Fibroblast of lung (primary cell): ENCODE measurements around the gene MTM1. TPM values are rescaled to one million over a fixed set of nuclear protein-coding genes. Genes with fewer than 3 reads are reported as not detected.

Experiments used
- DNase-seq, 2 donors: peaks; one replicate each; pipeline versions ENCODE4 v3.0.0 to v3.0.0-alpha.2; 2010; ENCODE audit warnings: low read depth in 2 of 2
- H2AFZ ChIP-seq: 2 replicates; pipeline ENCODE4 v1.5.1; 2012; ENCODE audit warnings: low read length, control low read depth, inconsistent platforms
- H3K27ac ChIP-seq: 2 replicates; pipeline ENCODE4 v1.5.1; 2011; ENCODE audit warnings: low read length, control low read depth; ENCODE audit not compliant: insufficient read depth
- H3K27me3 ChIP-seq: 2 replicates; pipeline ENCODE4 v1.5.1; 2011; ENCODE audit warnings: mild to moderate bottlenecking, low read length; ENCODE audit not compliant: control insufficient read depth, insufficient read depth
- H3K36me3 ChIP-seq: 2 replicates; pipeline ENCODE4 v1.5.1; 2011; ENCODE audit warnings: low read length; ENCODE audit not compliant: control insufficient read depth, insufficient read depth
- H3K4me1 ChIP-seq: 2 replicates; pipeline ENCODE4 v1.5.1; 2011; ENCODE audit warnings: low read length; ENCODE audit not compliant: control insufficient read depth, insufficient read depth; ENCODE audit errors: extremely low read depth
- H3K4me2 ChIP-seq: 2 replicates; pipeline ENCODE4 v1.5.1; 2011; ENCODE audit warnings: low read length, control low read depth; ENCODE audit not compliant: insufficient read depth; ENCODE audit errors: extremely low read depth
- H3K4me3 ChIP-seq, 4 experiments: fragments of 200-600 bp in 1 of 4; sonication (generic) in 1 of 4; replicated peaks in 1 of 4; 2 replicates each; pipeline ENCODE4 v1.5.1; 2011 to 2016; ENCODE audit warnings: low read length in 4 of 4, low read depth in 3 of 4, mild to moderate bottlenecking in 3 of 4, control low read depth in 2 of 4, inconsistent platforms in 1 of 4, mixed read lengths in 1 of 4; ENCODE audit not compliant: insufficient read depth in 1 of 4; ENCODE audit errors: control extremely low read depth in 1 of 4
- H3K79me2 ChIP-seq: 2 replicates; pipeline ENCODE4 v1.5.1; 2012; ENCODE audit warnings: mild to moderate bottlenecking, low read length, inconsistent platforms; ENCODE audit not compliant: control insufficient read depth, insufficient read depth
- H3K9ac ChIP-seq: 2 replicates; pipeline ENCODE4 v1.5.1; 2011; ENCODE audit warnings: mild to moderate bottlenecking, low read length, control low read depth; ENCODE audit not compliant: insufficient read depth
- H3K9me3 ChIP-seq: 2 replicates; pipeline ENCODE4 v1.5.1; 2012; ENCODE audit warnings: low read depth, low read length; ENCODE audit not compliant: control insufficient read depth, insufficient read depth
- H4K20me1 ChIP-seq: 2 replicates; pipeline ENCODE4 v1.5.1; 2011; ENCODE audit warnings: low read length; ENCODE audit not compliant: control insufficient read depth, insufficient read depth; ENCODE audit errors: extremely low read depth
- EZH2 ChIP-seq: IDR thresholded peaks from 2 replicates; pipeline ENCODE4 v1.5.1; 2012; ENCODE audit warnings: low read length, control low read depth, mild to moderate bottlenecking; ENCODE audit errors: missing control alignments
- polyA plus RNA-seq, 2 donors: library from polyadenylated mRNA; depleted of rRNA in 1 of 2; stranded (reverse) in 1 of 2; unstranded in 1 of 2; fragments of >200 nt; gene quantifications; 2 replicates each; pipeline ENCODE4 v1.2.1, GENCODE V29; 2011 to 2012; ENCODE audit warnings: missing spikeins in 1 of 2
- total RNA-seq: library from RNA; depleted of rRNA; stranded (reverse); fragments of >200 nt; gene quantifications from 2 replicates; pipeline ENCODE4 v1.2.1, GENCODE V29; 2014
- TF ChIP-seq, protein P1 (sequence below), 2 donors: IDR thresholded peaks in 1 of 2; conservative IDR thresholded peaks in 1 of 2; 1 replicate in 1 of 2; 2 replicates in 1 of 2; pipeline ENCODE4 v1.5.1; 2011 to 2012; ENCODE audit warnings: low read length in 2 of 2, control low read depth in 1 of 2, inconsistent platforms in 1 of 2, low read depth in 1 of 2, mild to moderate bottlenecking in 1 of 2

Gene MTM1
- total and polyA plus RNA-seq, 2 donors (not counting 1 experiment from before 2014, with no cell fraction given): 5.0 to 15.2 TPM

DNA sequence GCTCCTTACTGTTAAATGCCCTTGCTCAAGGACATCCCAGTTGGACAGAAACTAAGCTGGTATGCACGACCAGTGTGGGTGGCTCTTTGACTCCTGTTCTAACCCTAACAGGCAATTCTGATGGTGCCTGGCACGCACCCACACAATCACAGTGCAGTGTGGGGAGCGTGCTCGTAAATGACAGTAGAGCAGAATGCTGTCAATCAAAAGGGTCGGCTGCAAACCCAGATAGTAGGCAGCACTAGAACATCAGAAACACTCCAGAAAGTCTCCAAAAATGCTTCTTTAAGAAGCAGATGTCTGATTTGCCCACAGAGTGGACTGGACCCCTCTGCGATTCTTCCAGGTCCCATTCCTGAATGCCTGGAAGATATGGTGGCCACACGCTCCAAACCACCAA is 37.6 kb upstream of the MTM1 start:
- H3K79me2 ChIP-seq: no peaks in the 10 kb centered on the region
- no peaks in the 10 kb centered on the region for H3K27me3 ChIP-seq
- H3K27ac ChIP-seq: no peak overlapping the region
- H4K20me1 ChIP-seq: no peaks in the 10 kb centered on the region
- H2AFZ ChIP-seq: no peak overlapping the region
- no peak overlapping the region for H3K9ac ChIP-seq
- H3K4me2 ChIP-seq: no peak overlapping the region
- no peak for TF ChIP-seq EZH2
- DNase-seq: no peak
- H3K36me3 ChIP-seq: no peaks in the 10 kb centered on the region
- no peaks in the 10 kb centered on the region for H3K9me3 ChIP-seq
- no peak overlapping the region for H3K4me3 ChIP-seq
- H3K4me1 ChIP-seq: no peaks in the 10 kb centered on the region

DNA sequence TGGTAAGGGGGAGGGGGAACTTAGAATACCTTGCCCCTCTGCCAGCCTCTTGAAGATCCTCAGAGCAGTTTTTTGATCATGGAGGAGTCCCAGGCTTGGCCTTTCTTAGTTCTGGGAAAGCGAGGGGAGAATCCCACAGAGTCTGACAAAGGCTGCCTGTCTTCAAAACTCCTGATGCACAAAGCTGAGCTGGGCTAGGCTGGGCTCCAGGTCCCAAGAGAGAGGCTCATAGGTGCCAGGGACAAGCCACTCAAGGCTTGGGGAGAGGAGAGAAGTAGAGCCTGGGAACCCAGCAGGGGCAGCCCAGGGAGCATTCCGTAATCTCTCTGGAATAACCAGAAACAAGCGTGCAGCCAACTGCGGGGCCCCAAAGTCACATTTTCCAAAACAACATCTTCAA is 37.0 kb upstream of the MTM1 start:
- no peak for TF ChIP-seq EZH2
- TF ChIP-seq, protein P1, sequence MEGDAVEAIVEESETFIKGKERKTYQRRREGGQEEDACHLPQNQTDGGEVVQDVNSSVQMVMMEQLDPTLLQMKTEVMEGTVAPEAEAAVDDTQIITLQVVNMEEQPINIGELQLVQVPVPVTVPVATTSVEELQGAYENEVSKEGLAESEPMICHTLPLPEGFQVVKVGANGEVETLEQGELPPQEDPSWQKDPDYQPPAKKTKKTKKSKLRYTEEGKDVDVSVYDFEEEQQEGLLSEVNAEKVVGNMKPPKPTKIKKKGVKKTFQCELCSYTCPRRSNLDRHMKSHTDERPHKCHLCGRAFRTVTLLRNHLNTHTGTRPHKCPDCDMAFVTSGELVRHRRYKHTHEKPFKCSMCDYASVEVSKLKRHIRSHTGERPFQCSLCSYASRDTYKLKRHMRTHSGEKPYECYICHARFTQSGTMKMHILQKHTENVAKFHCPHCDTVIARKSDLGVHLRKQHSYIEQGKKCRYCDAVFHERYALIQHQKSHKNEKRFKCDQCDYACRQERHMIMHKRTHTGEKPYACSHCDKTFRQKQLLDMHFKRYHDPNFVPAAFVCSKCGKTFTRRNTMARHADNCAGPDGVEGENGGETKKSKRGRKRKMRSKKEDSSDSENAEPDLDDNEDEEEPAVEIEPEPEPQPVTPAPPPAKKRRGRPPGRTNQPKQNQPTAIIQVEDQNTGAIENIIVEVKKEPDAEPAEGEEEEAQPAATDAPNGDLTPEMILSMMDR (conservative IDR thresholded peaks at IDR 0.05 in 1 of 2, IDR thresholded peaks at IDR 0.05 in 1 of 2; ENCODE audit: low read depth in 1 of 2, low read length in 2 of 2): no peak
- Histone ChIP-seq H3K36me3 (no peaks in the 10 kb centered on the region), H3K27me3 (no peaks in the 10 kb centered on the region), H3K9ac (no peak overlapping the region), H3K79me2 (no peaks in the 10 kb centered on the region), H3K27ac (no peak overlapping the region), H3K4me3 (no peak overlapping the region), H3K4me2 (no peak overlapping the region), H3K4me1 (no peaks in the 10 kb centered on the region), H4K20me1 (no peaks in the 10 kb centered on the region), H3K9me3 (no peaks in the 10 kb centered on the region), H2AFZ (no peak overlapping the region)
- DNase-seq: no peak

DNA sequence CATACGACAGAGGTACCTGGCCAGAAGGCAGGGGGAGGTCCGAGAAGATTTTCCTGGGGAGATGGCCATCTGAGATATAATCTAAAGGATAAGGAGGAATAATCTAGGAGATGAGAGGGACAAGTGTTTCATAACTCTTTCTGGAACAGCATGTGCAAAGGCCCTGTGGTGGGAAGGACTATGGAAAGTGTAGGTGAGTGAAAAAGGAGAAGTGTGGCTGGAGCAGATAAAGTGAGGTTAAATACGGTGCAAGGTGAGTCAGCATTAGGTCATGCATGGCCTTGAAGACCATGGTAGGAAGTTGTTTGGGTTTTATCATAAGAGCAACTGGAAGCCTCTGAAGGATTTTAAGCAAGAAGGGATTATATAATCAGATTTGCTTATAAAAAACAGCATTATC is 34.6 kb upstream of the MTM1 start:
- no peaks in the 10 kb centered on the region for H3K79me2 ChIP-seq
- DNase-seq: peak in 1 of 2 donors; percentile 10
- no peak overlapping the region for H3K4me3 ChIP-seq
- H3K9ac ChIP-seq: no peak overlapping the region
- no peak overlapping the region for H2AFZ ChIP-seq
- no peaks in the 10 kb centered on the region for H3K4me1 ChIP-seq
- H3K9me3 ChIP-seq: no peaks in the 10 kb centered on the region
- no peak overlapping the region for H3K4me2 ChIP-seq
- H3K36me3 ChIP-seq: no peaks in the 10 kb centered on the region
- no peak overlapping the region for H3K27ac ChIP-seq
- no peak for TF ChIP-seq EZH2
- TF ChIP-seq, protein P1 (conservative IDR thresholded peaks at IDR 0.05 in 1 of 2, IDR thresholded peaks at IDR 0.05 in 1 of 2; ENCODE audit: low read depth in 1 of 2, low read length in 2 of 2): no peak
- H3K27me3 ChIP-seq: no peaks in the 10 kb centered on the region
- H4K20me1 ChIP-seq: no peaks in the 10 kb centered on the region
